PC-9 (cell line): ENCODE results near the gene BRD4. TPM values are rescaled to one million over a fixed set of nuclear protein-coding genes. Genes with fewer than 3 reads are reported as not detected.

Experiments
- BruUV-seq: library from RNA; stranded (reverse); fragments of 400-500 nt; replicated peaks from 2 replicates; lab custom pipeline; 2021; lab: Mats Ljungman, UMichigan
- CTCF ChIA-PET: fragments of 300-600 bp; sonication (Branson Sonifier 250); formaldehyde crosslinking; loops from one replicate; lab custom pipeline; 2022; ENCODE audit warnings: antibody characterized with exemption; lab: Charles Lee
- POLR2A ChIA-PET: fragments of 300-600 bp; sonication (Branson Sonifier 250); formaldehyde crosslinking; loops from one replicate; lab custom pipeline; 2022; ENCODE audit warnings: antibody characterized with exemption; ENCODE audit not compliant: unreplicated experiment; lab: Charles Lee
- DNase-seq, 2 experiments: peaks; one replicate each; pipeline versions ENCODE4 v3.0.0 to v3.0.0-alpha.2; 2015 to 2022; ENCODE audit warnings: mixed read lengths in 1 of 2
- H2AFZ ChIP-seq: fragments of 200-600 bp; sonication (generic); 2 replicates; pipeline ENCODE4 v1.8.1; 2017; ENCODE audit warnings: antibody characterized with exemption
- H3F3A ChIP-seq: fragments of 200-600 bp; sonication (generic); 2 replicates; pipeline ENCODE4 v1.8.1; 2017; ENCODE audit warnings: antibody characterized with exemption, mild to moderate bottlenecking, low read depth; ENCODE audit not compliant: insufficient read depth
- H3K27ac ChIP-seq: fragments of 200-600 bp; sonication (generic); 2 replicates; pipeline ENCODE4 v1.6.1; 2016; ENCODE audit warnings: mixed run types
- H3K27me3 ChIP-seq: fragments of 200-600 bp; sonication (generic); 2 replicates; pipeline ENCODE4 v1.6.1; 2016; ENCODE audit warnings: low read depth, mixed run types; ENCODE audit not compliant: insufficient read depth
- H3K36me3 ChIP-seq: fragments of 200-600 bp; sonication (generic); 2 replicates; pipeline ENCODE4 v1.6.1; 2016; ENCODE audit warnings: low read depth, mixed run types
- H3K4me1 ChIP-seq: fragments of 200-600 bp; sonication (generic); replicated peaks from 2 replicates; pipeline ENCODE4 v1.6.1; 2016; ENCODE audit warnings: mixed run types; ENCODE audit not compliant: insufficient read depth
- H3K4me2 ChIP-seq: fragments of 200-600 bp; sonication (generic); 2 replicates; pipeline ENCODE4 v1.6.1; 2017; ENCODE audit warnings: mixed run types
- H3K4me3 ChIP-seq: fragments of 200-600 bp; sonication (generic); 2 replicates; pipeline ENCODE4 v1.6.1; 2016; ENCODE audit warnings: mixed run types
- H3K79me2 ChIP-seq: fragments of 200-600 bp; sonication (generic); 2 replicates; pipeline ENCODE4 v1.6.1; 2017; ENCODE audit warnings: low read depth, mixed run types
- H3K9me2 ChIP-seq: fragments of 200-600 bp; sonication (generic); 2 replicates; pipeline ENCODE4 v1.8.1; 2017; ENCODE audit warnings: mild to moderate bottlenecking; ENCODE audit not compliant: insufficient read depth
- H3K9me3 ChIP-seq: fragments of 200-600 bp; sonication (generic); 2 replicates; pipeline ENCODE4 v1.8.1; 2016; ENCODE audit warnings: low read depth; ENCODE audit not compliant: insufficient read depth
- H4K20me1 ChIP-seq: fragments of 200-600 bp; sonication (generic); 2 replicates; pipeline ENCODE4 v1.8.1; 2017; ENCODE audit not compliant: insufficient read depth
- CTCF ChIP-seq: fragments of 200-600 bp; sonication (generic); conservative IDR thresholded peaks from 2 replicates; pipeline ENCODE4 v1.6.1; 2017; ENCODE audit warnings: mixed run types, antibody characterized with exemption, mild to moderate bottlenecking, moderate library complexity
- EZH2 ChIP-seq: fragments of 200-600 bp; sonication (generic); IDR thresholded peaks from 2 replicates; pipeline ENCODE4 v1.8.0; 2017; ENCODE audit warnings: antibody characterized with exemption, low read depth
- intact Hi-C: fragments of 100-400 bp; cut with micrococcal nuclease; formaldehyde crosslinking; loops from one replicate; pipeline ENCODE4 v1.10.0; 2022; ENCODE audit not compliant: unreplicated experiment
- total RNA-seq: library from RNA; stranded (reverse); gene quantifications from 2 replicates; pipeline ENCODE4 v1.2.3, GENCODE V29; 2021

The BRD4 gene
- total RNA-seq, 1 experiment from 2014 or later, result 138 TPM

- no TSS peak for BruUV-seq
- Histone ChIP-seq H3K4me2 (no peak overlapping the region), H3K27ac (no peak overlapping the region), H2AFZ (no peak overlapping the region), H3K9me2 (no peaks in the 10 kb centered on the region), H3K4me1 (no peaks in the 10 kb centered on the region), H3F3A (peaks cover 33% of the 10 kb centered on the region), H3K9me3 (no peaks in the 10 kb centered on the region), H3K27me3 (no peaks in the 10 kb centered on the region), H3K79me2 (peaks cover 55% of the 10 kb centered on the region), H3K4me3 (no peak overlapping the region), H4K20me1 (peaks cover 74% of the 10 kb centered on the region), H3K36me3 (peaks cover 62% of the 10 kb centered on the region)
- intact Hi-C loops, result loop anchor here (10.0 kb wide), 1 partner anchor 153 kb away; the partner anchor contains the start of gene SYDE1
- CTCF ChIA-PET, result no interaction called here
- no peak for DNase-seq
- POLR2A ChIA-PET, result no interaction called here
- no peak for TF ChIP-seq EZH2
- TF ChIP-seq CTCF, result no peak
These were observed 74.6 kb downstream of the BRD4 start for GRCh38 chr19:15257782-15258181.

GRCh38 chr19:15256708-15257331 lies 75.5 kb downstream of the BRD4 start:
- BruUV-seq, result no TSS peak
- no peak overlapping the region for H3K4me3 ChIP-seq
- no peaks in the 10 kb centered on the region for H3K9me2 ChIP-seq
- no peak overlapping the region for H2AFZ ChIP-seq
- no peaks in the 10 kb centered on the region for H3K27me3 ChIP-seq
- H3K27ac ChIP-seq, result no peak overlapping the region
- ChIA-PET CTCF (no interaction called here), POLR2A (interaction anchor here (0.7 kb wide), 1 partner anchor 45 kb away, joined by 3 read pairs; no protein-coding TSS in a partner anchor)
- H3F3A ChIP-seq, result peaks cover 34% of the 10 kb centered on the region; the same call in 1 of the 2 replicates
- intact Hi-C loops, result loop anchor here (10.0 kb wide), 1 partner anchor 152 kb away; the partner anchor contains the start of gene SYDE1
- H3K36me3 ChIP-seq, result peaks cover 61% of the 10 kb centered on the region
- peaks cover 60% of the 10 kb centered on the region for H3K79me2 ChIP-seq
- H3K4me1 ChIP-seq, result peaks cover 7% of the 10 kb centered on the region
- no peak overlapping the region for H3K4me2 ChIP-seq
- DNase-seq, result no peak
- no peaks in the 10 kb centered on the region for H3K9me3 ChIP-seq
- TF ChIP-seq EZH2 (no peak), CTCF (no peak)
- peaks cover 74% of the 10 kb centered on the region for H4K20me1 ChIP-seq

GRCh38 chr19:15255359-15255990 lies 76.9 kb downstream of the BRD4 start:
- POLR2A ChIA-PET, result interaction anchor here (0.6 kb wide), 1 partner anchor 11 kb away, joined by 6 read pairs; no protein-coding TSS in a partner anchor
- Histone ChIP-seq H3K4me1 (peaks cover 19% of the 10 kb centered on the region), H3K27me3 (no peaks in the 10 kb centered on the region), H3K4me3 (no peak overlapping the region), H3K9me3 (no peaks in the 10 kb centered on the region), H3K4me2 (no peak overlapping the region), H3K79me2 (peaks cover 68% of the 10 kb centered on the region), H3K9me2 (no peaks in the 10 kb centered on the region), H3K27ac (no peak overlapping the region), H4K20me1 (peaks cover 73% of the 10 kb centered on the region), H2AFZ (no peak overlapping the region), H3K36me3 (peaks cover 55% of the 10 kb centered on the region), H3F3A (peaks cover 38% of the 10 kb centered on the region)
- TSS peak; percentile 30 for BruUV-seq
- DNase-seq, result no peak
- TF ChIP-seq EZH2 (no peak), CTCF (no peak)
- intact Hi-C loops, result loop anchor here (10.0 kb wide), 1 partner anchor 151 kb away; the partner anchor contains the start of gene SYDE1
- CTCF ChIA-PET, result no interaction called here
